ENCODE data around the gene TP53BP2.
"Not testable (repeated sequence)": the region's sequence is repeated elsewhere in the genome, so short reads cannot be mapped to it uniquely, and the experiment has no call there.

The TP53BP2 gene

GRCh38 chr1:223738465-223739365 lies 107.0 kb downstream of the TP53BP2 start:
- no peak for DNase-seq

- DNase-seq: no peak
Observed at GRCh38 chr1:223737342-223737741, 108.4 kb downstream of the TP53BP2 start.

- DNase-seq: not testable (repeated sequence)
Observed at GRCh38 chr1:223736638-223737037, 109.1 kb downstream of the TP53BP2 start.

GRCh38 chr1:223733898-223734852 lies 111.6 kb downstream of the TP53BP2 start:
- no peak for DNase-seq

GRCh38 chr1:223732993-223733798 lies 112.6 kb downstream of the TP53BP2 start:
- no peak for DNase-seq

GRCh38 chr1:223731133-223731770 lies 114.5 kb downstream of the TP53BP2 start:
- no peak for DNase-seq

GRCh38 chr1:223730479-223731132 lies 115.1 kb downstream of the TP53BP2 start:
- DNase-seq: no peak

- no peak for DNase-seq
Observed at GRCh38 chr1:223729906-223730305, 115.8 kb downstream of the TP53BP2 start.
